Kidney capillary endothelial cell (primary cell): ENCODE measurements around the gene CRB1.

Source experiments
- DNase-seq: peaks from one replicate; pipeline ENCODE4 v3.0.0-alpha.2; 2018; ENCODE audit warnings: low spot score

The CRB1 gene

GRCh38 chr1:197268012-197268411 is at the start of gene CRB1:
TSS of gene CRB1 (plus strand) at chr1:197268252. CDS start at chr1:197268413, 161 bp downstream.
- DNase-seq = no peak

- DNase-seq = no peak
These were observed 49.2 kb upstream of the CRB1 start for GRCh38 chr1:197218857-197219256.

- DNase-seq = no peak
These were observed 45.9 kb upstream of the CRB1 start for GRCh38 chr1:197222025-197222685.

- DNase-seq = no peak
These were observed 45.3 kb upstream of the CRB1 start for GRCh38 chr1:197222780-197223179.

- DNase-seq = no peak
These were observed 43.9 kb upstream of the CRB1 start for GRCh38 chr1:197224160-197224559.

- DNase-seq = no peak
These were observed 42.4 kb upstream of the CRB1 start for GRCh38 chr1:197225611-197226010.

GRCh38 chr1:197234581-197234980 is 33.5 kb upstream of the CRB1 start:
- no peak for DNase-seq

- DNase-seq = no peak
These were observed 32.7 kb upstream of the CRB1 start for GRCh38 chr1:197235355-197235754.

GRCh38 chr1:197247465-197247864 is 20.6 kb upstream of the CRB1 start:
- no peak for DNase-seq

- DNase-seq = no peak
These were observed 18.7 kb upstream of the CRB1 start for GRCh38 chr1:197249324-197249723.

- no peak for DNase-seq
These were observed 17.4 kb upstream of the CRB1 start for GRCh38 chr1:197250616-197251015.

- DNase-seq = no peak
These were observed 15.1 kb upstream of the CRB1 start for GRCh38 chr1:197252973-197253372.

- no peak for DNase-seq
These were observed 13.2 kb upstream of the CRB1 start for GRCh38 chr1:197254866-197255265.

GRCh38 chr1:197264936-197265567 is 3.0 kb upstream of the CRB1 start:
- no peak for DNase-seq

- no peak for DNase-seq
These were observed 1.0 kb downstream of the CRB1 start for GRCh38 chr1:197269053-197269452.

- DNase-seq = no peak
These were observed 4.7 kb downstream of the CRB1 start for GRCh38 chr1:197272791-197273190.

GRCh38 chr1:197277166-197277565 is 9.1 kb downstream of the CRB1 start:
- DNase-seq = no peak

GRCh38 chr1:197284325-197284724 is 16.3 kb downstream of the CRB1 start:
- DNase-seq = no peak

- DNase-seq = no peak
These were observed 16.9 kb downstream of the CRB1 start for GRCh38 chr1:197284966-197285365.

- no peak for DNase-seq
These were observed 17.6 kb downstream of the CRB1 start for GRCh38 chr1:197285526-197286205.

- DNase-seq = no peak
These were observed 18.6 kb downstream of the CRB1 start for GRCh38 chr1:197286634-197287033.

GRCh38 chr1:197287863-197288262 is 19.8 kb downstream of the CRB1 start:
- DNase-seq = no peak

GRCh38 chr1:197302775-197303174 is 34.7 kb downstream of the CRB1 start:
- no peak for DNase-seq
